ENCODE results near the gene GNB1L. TPM values are rescaled to one million over a fixed set of nuclear protein-coding genes. Genes with fewer than 3 reads are reported as not detected.

The GNB1L gene
- total RNA-seq, 2 experiments from 2014 or later: 3.0 to 6.5 TPM

- Histone ChIP-seq H3K4me1 (ENCODE audit: insufficient read depth, low read length) (peaks cover 20% of the 10 kb centered on the region), H3K27me3 (ENCODE audit: control insufficient read depth in 1 of 2, insufficient read depth in 2 of 2, low read length in 2 of 2) (no peaks in the 10 kb centered on the region), H3K36me3 (ENCODE audit: insufficient read depth, low read length) (no peaks in the 10 kb centered on the region), H3K4me3 (ENCODE audit: low read length) (no peak overlapping the region), H3K9me3 (ENCODE audit: control insufficient read depth in 1 of 2, insufficient read depth in 1 of 2, low read length in 2 of 2) (peaks cover 0 to under 1% of the 10 kb centered on the region in 2 experiments), H3K27ac (ENCODE audit: low read depth in 1 of 2, low read length in 2 of 2) (no peak overlapping the region)
- H3K4me3 Mint-ChIP-seq: no peak overlapping the region
- H3K27me3 Mint-ChIP-seq: no peaks in the 10 kb centered on the region
- ATAC-seq (ENCODE audit: poor library complexity) (no peak), DNase-seq (no peak)
- peaks cover 41% of the 10 kb centered on the region for H3K4me1 Mint-ChIP-seq (ENCODE audit: low read depth)
- intact Hi-C loops (cut with DNase I, micrococcal nuclease): no loop called here
- ChIA-PET CTCF (no interaction called here), POLR2A (interaction anchor here (0.9 kb wide), 1 partner anchor 15 kb away, joined by 3 read pairs; no protein-coding TSS in a partner anchor)
- TF ChIP-seq CTCF (IDR thresholded peaks at IDR 0.05): no peak
- no peaks in the 10 kb centered on the region for H3K9me3 Mint-ChIP-seq
- H3K36me3 Mint-ChIP-seq (ENCODE audit: low read depth): no peaks in the 10 kb centered on the region
- H3K27ac Mint-ChIP-seq: no peak overlapping the region
Observed at GRCh38 chr22:19841641-19842392, 12.9 kb downstream of the GNB1L start.

- TF ChIP-seq CTCF (IDR thresholded peaks at IDR 0.05): no peak
- H3K9me3 Mint-ChIP-seq: no peaks in the 10 kb centered on the region
- POLR2A ChIA-PET: no interaction called here
- intact Hi-C loops (cut with DNase I, micrococcal nuclease): no loop called here
- CTCF ChIA-PET: no interaction called here
- H3K36me3 Mint-ChIP-seq (ENCODE audit: low read depth): no peaks in the 10 kb centered on the region
- no peak for ATAC-seq (ENCODE audit: poor library complexity)
- H3K27me3 Mint-ChIP-seq: no peaks in the 10 kb centered on the region
- H3K4me1 ChIP-seq (ENCODE audit: insufficient read depth, low read length): peaks cover 20% of the 10 kb centered on the region
- no peaks in the 10 kb centered on the region for H3K27me3 ChIP-seq (ENCODE audit: control insufficient read depth in 1 of 2, insufficient read depth in 2 of 2, low read length in 2 of 2)
- no peak overlapping the region for H3K4me3 Mint-ChIP-seq
- H3K27ac ChIP-seq (ENCODE audit: low read depth in 1 of 2, low read length in 2 of 2): no peak overlapping the region
- no peak overlapping the region for H3K4me3 ChIP-seq (ENCODE audit: low read length)
- DNase-seq: no peak
- no peaks in the 10 kb centered on the region for H3K36me3 ChIP-seq (ENCODE audit: insufficient read depth, low read length)
- H3K27ac Mint-ChIP-seq: no peak overlapping the region
- H3K9me3 ChIP-seq (ENCODE audit: control insufficient read depth in 1 of 2, insufficient read depth in 1 of 2, low read length in 2 of 2): no peaks in the 10 kb centered on the region
- H3K4me1 Mint-ChIP-seq (ENCODE audit: low read depth): peaks cover 43% of the 10 kb centered on the region
Observed at GRCh38 chr22:19840955-19841640, 13.6 kb downstream of the GNB1L start.

DNA sequence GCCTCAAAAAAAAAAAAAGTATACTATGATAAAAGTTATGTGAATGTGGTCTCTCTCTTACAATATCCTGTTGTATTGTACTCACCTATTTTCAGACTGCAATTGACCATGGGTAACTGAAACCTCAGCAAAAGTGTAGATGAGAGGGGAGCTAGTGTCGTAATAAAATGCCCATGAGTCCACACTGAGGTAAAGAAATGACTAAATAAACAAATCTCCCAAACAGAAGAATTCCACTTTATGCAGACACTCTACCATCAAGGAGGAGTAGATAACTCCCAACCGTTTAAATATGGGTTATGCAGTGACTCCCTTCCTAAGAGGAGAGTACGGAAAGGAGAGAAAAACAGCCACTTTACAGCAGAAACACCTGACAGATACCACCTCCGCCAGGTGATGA, 14.6 kb downstream of the GNB1L start:
- ATAC-seq (ENCODE audit: poor library complexity): no peak
- H3K4me1 ChIP-seq (ENCODE audit: insufficient read depth, low read length): peaks cover 15% of the 10 kb centered on the region
- CTCF ChIA-PET: no interaction called here

More for the DNA sequence above, 14.6 kb downstream of the GNB1L start:
- no peak for DNase-seq
- no peaks in the 10 kb centered on the region for H3K27me3 Mint-ChIP-seq
- Histone ChIP-seq H3K9me3 (ENCODE audit: control insufficient read depth in 1 of 2, insufficient read depth in 1 of 2, low read length in 2 of 2) (no peaks in the 10 kb centered on the region), H3K4me3 (ENCODE audit: low read length) (no peak overlapping the region), H3K27ac (ENCODE audit: low read depth in 1 of 2, low read length in 2 of 2) (no peak overlapping the region), H3K27me3 (ENCODE audit: control insufficient read depth in 1 of 2, insufficient read depth in 2 of 2, low read length in 2 of 2) (no peaks in the 10 kb centered on the region), H3K36me3 (ENCODE audit: insufficient read depth, low read length) (no peaks in the 10 kb centered on the region)
- TF ChIP-seq CTCF (IDR thresholded peaks at IDR 0.05): no peak
- H3K4me3 Mint-ChIP-seq: no peak overlapping the region
- intact Hi-C loops (cut with DNase I, micrococcal nuclease): no loop called here
- peaks cover 41% of the 10 kb centered on the region for H3K4me1 Mint-ChIP-seq (ENCODE audit: low read depth)
- no peaks in the 10 kb centered on the region for H3K36me3 Mint-ChIP-seq (ENCODE audit: low read depth)
- no peak overlapping the region for H3K27ac Mint-ChIP-seq
- POLR2A ChIA-PET: no interaction called here
- no peaks in the 10 kb centered on the region for H3K9me3 Mint-ChIP-seq
